PC-3 (cell line): ENCODE results near the gene KEL. TPM values are rescaled to one million over a fixed set of nuclear protein-coding genes. Genes with fewer than 3 reads are reported as not detected.

Experiments
- ATAC-seq: fragments of 200-7000 bp; cut with Tn5 transposase; 2 replicates; pipeline ENCODE4 v1.9.1; 2020; ENCODE audit warnings: mild to moderate bottlenecking, moderate library complexity
- BruUV-seq: library from RNA; stranded (reverse); fragments of 400-500 nt; replicated peaks from 2 replicates; lab custom pipeline; 2021; lab: Mats Ljungman, UMichigan
- CTCF ChIA-PET: fragments of 300-600 bp; sonication (Branson Sonifier 250); formaldehyde crosslinking; loops from one replicate; lab custom pipeline; 2022; ENCODE audit warnings: antibody characterized with exemption; lab: Charles Lee
- POLR2A ChIA-PET: fragments of 300-600 bp; sonication (Branson Sonifier 250); formaldehyde crosslinking; loops from one replicate; lab custom pipeline; 2022; ENCODE audit warnings: antibody characterized with exemption; ENCODE audit not compliant: unreplicated experiment; lab: Charles Lee
- DNase-seq: peaks from one replicate; pipeline ENCODE4 v3.0.0-alpha.2; 2015
- H2AFZ ChIP-seq: fragments of 300-600 bp; sonication (generic); 2 replicates; pipeline ENCODE4 v1.6.0; 2016; ENCODE audit warnings: antibody characterized with exemption, low read length
- H3F3A ChIP-seq: fragments of 300-600 bp; sonication (generic); one replicate; pipeline ENCODE4 v1.6.0; 2017; ENCODE audit warnings: antibody characterized with exemption, low read length, control low read depth, mild to moderate bottlenecking; ENCODE audit not compliant: unreplicated experiment
- H3K27ac ChIP-seq: fragments of 300-600 bp; sonication (generic); 2 replicates; pipeline ENCODE4 v1.5.1; 2016; ENCODE audit warnings: mild to moderate bottlenecking, low read length
- H3K27me3 ChIP-seq: fragments of 300-600 bp; sonication (generic); 2 replicates; pipeline ENCODE4 v1.6.1; 2016; ENCODE audit warnings: low read length, mixed read lengths
- H3K36me3 ChIP-seq: fragments of 300-600 bp; sonication (generic); 2 replicates; pipeline ENCODE4 v1.6.1; 2016; ENCODE audit warnings: low read depth, mixed run types, low read length, mixed read lengths
- H3K4me1 ChIP-seq: fragments of 300-600 bp; sonication (generic); 2 replicates; pipeline ENCODE4 v1.5.1; 2016; ENCODE audit warnings: low read length; ENCODE audit not compliant: insufficient read depth
- H3K4me2 ChIP-seq: fragments of 300-600 bp; sonication (generic); 2 replicates; pipeline ENCODE4 v1.6.0; 2016; ENCODE audit warnings: low read length
- H3K4me3 ChIP-seq: fragments of 300-600 bp; sonication (generic); 2 replicates; pipeline ENCODE4 v1.5.1; 2016; ENCODE audit warnings: mild to moderate bottlenecking, low read length, mixed read lengths
- H3K79me2 ChIP-seq: fragments of 300-600 bp; sonication (generic); 2 replicates; pipeline ENCODE4 v1.6.1; 2017; ENCODE audit warnings: low read length, mixed read lengths
- H3K9ac ChIP-seq: fragments of 300-600 bp; sonication (generic); 2 replicates; pipeline ENCODE4 v1.6.0; 2016; ENCODE audit warnings: mild to moderate bottlenecking, low read length
- H3K9me2 ChIP-seq: fragments of 300-600 bp; sonication (generic); replicated peaks from 2 replicates; pipeline ENCODE4 v1.6.1; 2016; ENCODE audit warnings: mixed run types, low read length, mixed read lengths
- H3K9me3 ChIP-seq: fragments of 300-600 bp; sonication (generic); 2 replicates; pipeline ENCODE4 v1.6.1; 2016; ENCODE audit warnings: low read length, mixed read lengths
- H4K20me1 ChIP-seq: fragments of 300-600 bp; sonication (generic); 2 replicates; pipeline ENCODE4 v1.6.1; 2016; ENCODE audit warnings: low read length, mixed read lengths
- CTCF ChIP-seq: fragments of 300-600 bp; sonication (generic); conservative IDR thresholded peaks from 2 replicates; pipeline ENCODE4 v1.5.1; 2017; ENCODE audit warnings: antibody characterized with exemption, low read depth, mild to moderate bottlenecking, low read length
- EZH2 ChIP-seq: fragments of 300-600 bp; sonication (generic); IDR thresholded peaks from one replicate; pipeline ENCODE4 v1.6.1; 2017; ENCODE audit warnings: antibody characterized with exemption, mild to moderate bottlenecking, low read length; ENCODE audit not compliant: unreplicated experiment
- EZH2phosphoT487 ChIP-seq: fragments of 300-600 bp; sonication (generic); IDR thresholded peaks from 2 replicates; pipeline ENCODE4 v1.6.1; 2018; ENCODE audit warnings: mild to moderate bottlenecking, antibody characterized with exemption, low read length, borderline replicate concordance
- intact Hi-C: fragments of 100-400 bp; cut with micrococcal nuclease; formaldehyde crosslinking; loops from 2 replicates; pipeline ENCODE4 v1.9.0; 2023
- total RNA-seq: library from RNA; depleted of rRNA; stranded (reverse); fragments of >200 nt; gene quantifications from 2 replicates; pipeline ENCODE4 v1.2.3, GENCODE V29; 2014

Gene KEL
- total RNA-seq, 1 experiment from 2014 or later = 0.18 TPM

GRCh38 chr7:143002106-143002505 is 39.9 kb upstream of the KEL start:
- TF ChIP-seq EZH2phosphoT487 = no peak
- peak; percentile 64 for TF ChIP-seq CTCF
- TF ChIP-seq EZH2 = no peak
- H2AFZ ChIP-seq = peak overlapping the region; percentile 91; the same call in 1 of the 2 replicates
- ATAC-seq (peak; percentile 70), DNase-seq (peak; percentile 53)
- CTCF ChIA-PET = interaction anchor here (1.6 kb wide), 1 partner anchor 213 kb away, joined by 13 read pairs; no protein-coding TSS in a partner anchor
- H3K4me1 ChIP-seq = peaks cover 10% of the 10 kb centered on the region; the same call in 1 of the 2 replicates
- no peaks in the 10 kb centered on the region for H3K79me2 ChIP-seq
- no peaks in the 10 kb centered on the region for H3K9me3 ChIP-seq
- no peak overlapping the region for H3K9ac ChIP-seq
- no peaks in the 10 kb centered on the region for H3K9me2 ChIP-seq
- POLR2A ChIA-PET = no interaction called here
- H3F3A ChIP-seq = no peaks in the 10 kb centered on the region
- no TSS peak for BruUV-seq
- peak overlapping the region; percentile 64; the same call in 1 of the 2 replicates for H3K4me3 ChIP-seq
- H3K4me2 ChIP-seq = peak overlapping the region; percentile 83
- no peaks in the 10 kb centered on the region for H4K20me1 ChIP-seq
- intact Hi-C loops = loop anchor here (1.0 to 10.0 kb wide), 5 partner anchors 121 to 467 kb away; no protein-coding TSS in a partner anchor
- no peak overlapping the region for H3K27ac ChIP-seq
- H3K36me3 ChIP-seq = no peaks in the 10 kb centered on the region
- peaks cover 33% of the 10 kb centered on the region for H3K27me3 ChIP-seq

GRCh38 chr7:143000648-143001047 is 38.5 kb upstream of the KEL start:
- CTCF ChIA-PET = interaction anchor here (0.6 to 1.0 kb wide), 2 partner anchors 91 to 217 kb away, joined by 4 to 5 read pairs; no protein-coding TSS in a partner anchor

More at GRCh38 chr7:143000648-143001047, 38.5 kb upstream of the KEL start:
- Histone ChIP-seq H2AFZ (no peak overlapping the region), H3F3A (no peaks in the 10 kb centered on the region), H3K9me2 (no peaks in the 10 kb centered on the region), H3K36me3 (no peaks in the 10 kb centered on the region), H3K27me3 (peaks cover 25% of the 10 kb centered on the region), H3K4me2 (no peak overlapping the region), H3K9me3 (no peaks in the 10 kb centered on the region), H3K9ac (no peak overlapping the region), H3K79me2 (no peaks in the 10 kb centered on the region), H3K4me1 (peaks cover 10% of the 10 kb centered on the region; the same call in 1 of the 2 replicates), H3K4me3 (no peak overlapping the region), H3K27ac (no peak overlapping the region), H4K20me1 (no peaks in the 10 kb centered on the region)
- no TSS peak for BruUV-seq
- intact Hi-C loops = loop anchor here (10.0 kb wide), 3 partner anchors 366 to 466 kb away; no protein-coding TSS in a partner anchor
- ATAC-seq (no peak), DNase-seq (no peak)
- TF ChIP-seq EZH2phosphoT487 (no peak), CTCF (no peak), EZH2 (no peak)
- POLR2A ChIA-PET = no interaction called here
